H1 (cell line): ENCODE measurements around the gene ITPRIPL2. TPM values are rescaled to one million over a fixed set of nuclear protein-coding genes. Genes with fewer than 3 reads are reported as not detected.

Source experiments
- CTCF ChIA-PET: fragments of 300-600 bp; sonication (Branson Sonifier 250); formaldehyde crosslinking; loops from one replicate; lab custom pipeline; 2021; ENCODE audit not compliant: partially characterized antibody; lab: Charles Lee
- POLR2A ChIA-PET: fragments of 300-600 bp; sonication (Branson Sonifier 250); formaldehyde crosslinking; loops from one replicate; lab custom pipeline; 2021; ENCODE audit warnings: inconsistent platforms; ENCODE audit not compliant: partially characterized antibody; lab: Charles Lee
- DNase-seq, 2 experiments: peaks; one replicate each; pipeline versions ENCODE4 v3.0.0 to v3.0.0-alpha.2; 2010 to 2022; ENCODE audit warnings: low spot score in 2 of 2, low read depth in 1 of 2, mixed read lengths in 1 of 2
- FAIRE-seq: peaks from 2 replicates; lab custom pipeline; 2011; peaks lifted over from hg19 to GRCh38; lab: Jason Lieb, UNC
- H2AFZ ChIP-seq: 2 replicates; pipeline ENCODE4 v1.8.1; 2012; ENCODE audit warnings: low read length, inconsistent platforms
- H2AK5ac ChIP-seq: 2 replicates; pipeline ENCODE4 v1.6.1; 2013; ENCODE audit warnings: low read depth, low read length
- H2BK120ac ChIP-seq: replicated peaks from 2 replicates; pipeline ENCODE3; 2013; ENCODE audit warnings: low read depth, low read length, inconsistent platforms
- H2BK12ac ChIP-seq: 2 replicates; pipeline ENCODE4 v1.6.1; 2013; ENCODE audit warnings: low read depth, low read length
- H2BK15ac ChIP-seq: 2 replicates; pipeline ENCODE4 v1.6.1; 2013; ENCODE audit warnings: low read length
- H2BK20ac ChIP-seq: 2 replicates; pipeline ENCODE4 v1.6.1; 2013; ENCODE audit warnings: low read length
- H2BK5ac ChIP-seq: 2 replicates; pipeline ENCODE4 v1.6.1; 2013; ENCODE audit warnings: low read depth, low read length
- H3K14ac ChIP-seq: 2 replicates; pipeline ENCODE4 v1.6.1; 2013; ENCODE audit warnings: inconsistent platforms; ENCODE audit not compliant: insufficient read length
- H3K18ac ChIP-seq: 2 replicates; pipeline ENCODE4 v1.6.1; 2013; ENCODE audit warnings: low read length; ENCODE audit errors: extremely low read depth
- H3K23ac ChIP-seq: 2 replicates; pipeline ENCODE4 v1.6.1; 2013; ENCODE audit warnings: inconsistent platforms; ENCODE audit not compliant: insufficient read length
- H3K23me2 ChIP-seq: 2 replicates; pipeline ENCODE4 v1.6.1; 2013; ENCODE audit warnings: low read depth, low read length
- H3K27ac ChIP-seq: 2 replicates; pipeline ENCODE4 v1.6.1; 2011; ENCODE audit warnings: low read depth, low read length, inconsistent platforms
- H3K27me3 ChIP-seq, 4 experiments: replicated peaks in 1 of 4; 1 replicate in 1 of 4; 2 replicates in 3 of 4; pipeline versions ENCODE4 v1.6.1 to v1.8.1; 2011 to 2013; ENCODE audit warnings: low read length in 3 of 4, mild to moderate bottlenecking in 3 of 4, inconsistent platforms in 2 of 4, mixed read lengths in 2 of 4, moderate library complexity in 1 of 4; ENCODE audit not compliant: control insufficient read depth in 3 of 4, insufficient read depth in 3 of 4; ENCODE audit errors: extremely low read depth in 1 of 4
- H3K36me3 ChIP-seq, 4 experiments: 2 replicates each; pipeline versions ENCODE4 v1.6.1 to v1.8.1; 2011 to 2013; ENCODE audit warnings: mild to moderate bottlenecking in 4 of 4, low read length in 3 of 4, moderate library complexity in 2 of 4, control low read depth in 1 of 4, inconsistent platforms in 1 of 4; ENCODE audit not compliant: insufficient read depth in 4 of 4, control insufficient read depth in 2 of 4
- H3K4ac ChIP-seq: replicated peaks from 2 replicates; pipeline ENCODE3; 2013; ENCODE audit warnings: low read length, low read depth, mixed read lengths, inconsistent platforms; ENCODE audit not compliant: insufficient read length
- H3K4me1 ChIP-seq, 4 experiments: replicated peaks in 1 of 4; 1 replicate in 1 of 4; 2 replicates in 3 of 4; pipeline versions ENCODE4 v1.6.1 to v1.8.1; 2011 to 2013; ENCODE audit warnings: low read length in 3 of 4, inconsistent platforms in 2 of 4, mixed read lengths in 1 of 4; ENCODE audit not compliant: insufficient read depth in 4 of 4, control insufficient read depth in 3 of 4
- H3K4me2 ChIP-seq, 2 experiments: 2 replicates each; pipeline versions ENCODE4 v1.6.1 to v1.8.1; 2011 to 2013; ENCODE audit warnings: low read depth in 2 of 2, low read length in 2 of 2, control low read depth in 1 of 2, inconsistent platforms in 1 of 2, mild to moderate bottlenecking in 1 of 2; ENCODE audit not compliant: insufficient read depth in 1 of 2
- H3K4me3 ChIP-seq, 4 experiments: fragments of 200-600, 300-600 bp in 1 of 4; sonication (generic), shearing (Covaris generic), sonication (Bioruptor Twin) in 1 of 4; 2 replicates each; pipeline versions ENCODE4 v1.5.1 to v1.8.1; 2011 to 2016; ENCODE audit warnings: low read length in 4 of 4, low read depth in 3 of 4, control low read depth in 2 of 4, inconsistent platforms in 2 of 4, mild to moderate bottlenecking in 2 of 4, mixed read lengths in 1 of 4, moderate library complexity in 1 of 4; ENCODE audit not compliant: insufficient read depth in 2 of 4; ENCODE audit errors: extremely low read depth in 1 of 4
- H3K56ac ChIP-seq: replicated peaks from 2 replicates; pipeline ENCODE3; 2013; ENCODE audit warnings: low read depth, mild to moderate bottlenecking, mixed read lengths, low read length, inconsistent platforms; ENCODE audit not compliant: insufficient read length
- H3K79me1 ChIP-seq: 2 replicates; pipeline ENCODE4 v1.6.1; 2013; ENCODE audit warnings: low read depth, low read length, control low read depth
- H3K79me2 ChIP-seq, 2 experiments: 2 replicates each; pipeline versions ENCODE4 v1.6.1 to v1.8.1; 2012 to 2013; ENCODE audit warnings: low read length in 2 of 2, mild to moderate bottlenecking in 2 of 2, inconsistent platforms in 1 of 2; ENCODE audit not compliant: insufficient read depth in 2 of 2, control insufficient read depth in 1 of 2
- H3K9ac ChIP-seq, 4 experiments: replicated peaks in 1 of 4; 1 replicate in 1 of 4; 2 replicates in 3 of 4; pipeline versions ENCODE4 v1.6.1 to v1.8.1; 2011 to 2013; ENCODE audit warnings: low read depth in 3 of 4, low read length in 3 of 4, control low read depth in 2 of 4, mild to moderate bottlenecking in 2 of 4, moderate library complexity in 2 of 4, inconsistent platforms in 1 of 4; ENCODE audit errors: extremely low read depth in 1 of 4
- H3K9me3 ChIP-seq, 2 experiments: 2 replicates each; pipeline versions ENCODE4 v1.6.1 to v1.8.1; 2012 to 2013; ENCODE audit warnings: mild to moderate bottlenecking in 2 of 2, moderate library complexity in 2 of 2, control low read depth in 1 of 2, inconsistent platforms in 1 of 2, low read depth in 1 of 2, low read length in 1 of 2, mixed read lengths in 1 of 2; ENCODE audit not compliant: insufficient read depth in 2 of 2
- H4K20me1 ChIP-seq, 2 experiments: replicated peaks in 1 of 2; 2 replicates each; pipeline versions ENCODE3 to v1.8.1; 2011 to 2013; ENCODE audit warnings: inconsistent platforms in 2 of 2, low read length in 2 of 2, mild to moderate bottlenecking in 1 of 2; ENCODE audit not compliant: insufficient read depth in 2 of 2, control insufficient read depth in 1 of 2
- H4K5ac ChIP-seq: 2 replicates; pipeline ENCODE4 v1.6.1; 2013; ENCODE audit warnings: low read length, low read depth, mixed read lengths, inconsistent platforms; ENCODE audit not compliant: insufficient read length
- H4K8ac ChIP-seq: 2 replicates; pipeline ENCODE4 v1.8.0; 2013; ENCODE audit warnings: mild to moderate bottlenecking, moderate library complexity, low read length, inconsistent platforms; ENCODE audit not compliant: insufficient read depth; ENCODE audit errors: extremely low read depth
- H4K91ac ChIP-seq: replicated peaks from 2 replicates; pipeline ENCODE3; 2013; ENCODE audit warnings: low read length, mixed read lengths, inconsistent platforms; ENCODE audit not compliant: insufficient read length
- CBX5 ChIP-seq: fragments of 300-800, 300-1000 bp; sonication (generic); IDR thresholded peaks from 2 replicates; pipeline ENCODE4 v1.7.1; 2016; ENCODE audit warnings: antibody characterized with exemption, low read length, low read depth
- JUN ChIP-seq: IDR thresholded peaks from 2 replicates; pipeline ENCODE4 v1.6.1; 2011; ENCODE audit warnings: low read depth, mild to moderate bottlenecking, improper control_type of control experiment, low read length
- POLR2A ChIP-seq, 2 experiments: IDR thresholded peaks; 1 replicate in 1 of 2; 2 replicates in 1 of 2; pipeline ENCODE4 v1.6.1; 2011; ENCODE audit warnings: low read depth in 2 of 2, low read length in 2 of 2, mild to moderate bottlenecking in 2 of 2; ENCODE audit errors: control extremely low read depth in 1 of 2
- POU5F1 ChIP-seq: IDR thresholded peaks from 2 replicates; pipeline ENCODE4 v1.6.1; 2011; ENCODE audit warnings: low read depth, mild to moderate bottlenecking, low read length, moderate library complexity
- RXRA ChIP-seq: IDR thresholded peaks from 2 replicates; pipeline ENCODE4 v1.6.1; 2011; ENCODE audit warnings: low read depth, mild to moderate bottlenecking, low read length, moderate library complexity; ENCODE audit not compliant: insufficient read depth
- SIX5 ChIP-seq: IDR thresholded peaks from 2 replicates; pipeline ENCODE4 v1.6.1; 2011; ENCODE audit warnings: mild to moderate bottlenecking, low read depth, low read length
- SRF ChIP-seq: IDR thresholded peaks from 2 replicates; pipeline ENCODE4 v1.6.1; 2011; ENCODE audit warnings: mild to moderate bottlenecking, low read depth, low read length, moderate library complexity
- YY1 ChIP-seq: IDR thresholded peaks from 2 replicates; pipeline ENCODE4 v1.6.1; 2011; ENCODE audit warnings: low read depth, mild to moderate bottlenecking, low read length
- WGBS, 2 experiments: shearing (Covaris generic) in 1 of 2; methylation state at CpG; one replicate each; pipeline versions ENCODE4 v1.1.6 to v1.1.7; 2013 to 2015; ENCODE audit warnings: low lambda C conversion rate in 2 of 2, mixed read lengths in 2 of 2, inconsistent platforms in 1 of 2, low coverage in 1 of 2, missing lambda C conversion rate in 1 of 2; ENCODE audit not compliant: insufficient replicate concordance in 2 of 2, insufficient coverage in 1 of 2, insufficient read length in 1 of 2; ENCODE audit errors: extremely low coverage in 1 of 2, missing lambda C conversion rate in 1 of 2; 5-methylcytosine and 5-hydroxymethylcytosine counted together
- polyA plus RNA-seq, 7 experiments: library from polyadenylated mRNA; depleted of rRNA in 3 of 7; stranded (reverse) in 5 of 7; unstranded in 2 of 7; fragments of >200 nt in 5 of 7; fragments of 200-250 nt in 2 of 7; gene quantifications; 1 replicate in 5 of 7; 2 replicates in 1 of 7; 4 replicates in 1 of 7; pipeline versions ENCODE4 v1.2.1 to v1.2.3, GENCODE V29; 2011 to 2013; ENCODE audit warnings: missing spikeins in 2 of 7, mixed read lengths in 2 of 7
- total RNA-seq: library from RNA; stranded (reverse); fragmentation: NEBNext Ultra II Directional; extraction: Animal tissue kit (Norgen Biotek cat#: 25700); gene quantifications from 2 replicates; pipeline ENCODE4 v1.2.1, GENCODE V29; 2021
- TF ChIP-seq, protein P1 (sequence below), 3 experiments: IDR thresholded peaks; 1 replicate in 2 of 3; 2 replicates in 1 of 3; pipeline versions ENCODE4 v1.5.1 to v1.6.1; 2011; ENCODE audit warnings: low read length in 3 of 3, mild to moderate bottlenecking in 3 of 3, inconsistent platforms in 2 of 3, low read depth in 1 of 3, moderate library complexity in 1 of 3; ENCODE audit not compliant: insufficient read depth in 1 of 3; ENCODE audit errors: control extremely low read depth in 1 of 3

ITPRIPL2 gene
- total and polyA plus RNA-seq, 2 of the 8 experiments (the other 6 are each of a cell fraction or from before 2014, with no cell fraction given): 1.1 to 3.4 TPM

DNA sequence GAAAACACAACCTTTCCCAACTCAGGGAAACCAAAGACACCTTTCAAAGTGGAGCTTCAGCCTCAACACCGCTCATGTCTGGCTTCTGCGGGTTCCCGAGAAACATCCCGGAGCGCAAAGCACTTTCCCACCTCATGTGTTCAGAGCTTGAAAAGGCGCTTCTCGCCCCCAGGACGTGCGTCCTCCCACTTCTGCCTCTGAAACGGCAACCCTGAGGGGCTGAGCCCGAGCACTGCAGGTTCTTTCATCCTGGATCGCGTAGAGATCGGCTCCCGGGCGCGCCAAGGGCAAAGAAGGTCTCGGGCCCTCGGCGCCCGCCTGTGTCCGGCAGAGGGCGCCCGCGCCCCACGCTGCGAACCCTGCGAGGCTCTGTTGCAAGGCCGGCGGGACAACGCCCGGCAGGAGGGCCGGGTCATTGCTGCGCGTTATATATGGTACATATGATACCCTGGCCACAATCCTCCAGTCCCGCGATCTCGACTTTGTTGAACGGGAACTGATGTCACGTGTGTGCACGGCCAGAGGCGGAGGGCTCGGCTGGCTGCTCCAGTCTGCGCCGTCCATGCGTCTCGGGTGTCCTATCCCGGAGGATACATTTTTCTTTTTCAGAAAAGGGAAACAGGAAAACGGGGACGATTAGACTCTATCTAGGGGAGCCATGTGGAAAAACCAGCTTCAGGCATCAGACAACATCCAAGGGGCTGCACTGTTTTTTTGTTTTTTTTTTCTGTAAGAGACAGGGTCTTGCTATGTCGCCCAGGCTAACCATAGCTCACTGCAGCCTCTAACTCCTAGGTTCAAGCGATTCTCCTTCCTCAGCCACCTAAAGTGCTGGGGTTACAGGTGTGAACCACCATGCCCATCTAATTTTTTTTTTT is 27.2 kb upstream of the ITPRIPL2 start:
- no peak overlapping the region for H4K5ac ChIP-seq
- H4K20me1 ChIP-seq: no peaks in the 10 kb centered on the region
- ChIA-PET POLR2A (interaction anchor here (0.8 to 2.1 kb wide), 3 partner anchors 8 to 12 kb away, joined by 3 to 5 read pairs (median 3); no protein-coding TSS in a partner anchor), CTCF (interaction anchor here (0.6 to 4.2 kb wide), 41 partner anchors 8 to 1947 kb away, joined by 3 to 42 read pairs (median 4); partner anchors contain the start of gene ITPRIPL2)
- no peak overlapping the region for H3K27ac ChIP-seq
- H2BK12ac ChIP-seq: no peak overlapping the region
- no peak overlapping the region for H2BK120ac ChIP-seq
- H4K8ac ChIP-seq: peak overlapping the region; percentile 87; the same call in 1 of the 2 replicates
- H3K79me1 ChIP-seq: no peaks in the 10 kb centered on the region
- H2BK15ac ChIP-seq: no peak overlapping the region
- H3K27me3 ChIP-seq: peaks cover 0 to 10% (median 7%) of the 10 kb centered on the region in 4 experiments; a peak in 5 of 7 replicates
- H2AFZ ChIP-seq: peak overlapping the region; percentile 95
- no peak overlapping the region for H3K14ac ChIP-seq
- H3K18ac ChIP-seq: peak overlapping the region; percentile 68
- H3K9ac ChIP-seq: no peak overlapping the region
- no peak for FAIRE-seq
- peak overlapping the region; percentile 8 to 81; a peak in 3 of 4 replicates for H3K4me2 ChIP-seq
- H3K79me2 ChIP-seq: no peaks in the 10 kb centered on the region
- peak overlapping the region; percentile 65 for H4K91ac ChIP-seq
- H3K4me1 ChIP-seq: no peaks in the 10 kb centered on the region; a peak in 1 of 7 replicates
- no peaks in the 10 kb centered on the region for H3K9me3 ChIP-seq
- no peak overlapping the region for H3K23ac ChIP-seq
- peak overlapping the region in 3 of 4 experiments; percentile 28 to 53 (median 42); a peak in 5 of 8 replicates for H3K4me3 ChIP-seq
- H3K56ac ChIP-seq: no peak overlapping the region
- H3K23me2 ChIP-seq: no peaks in the 10 kb centered on the region; the same call in 1 of the 2 replicates
- no peak overlapping the region for H2BK20ac ChIP-seq
- DNase-seq: peak; percentile 58 to 96
- H2AK5ac ChIP-seq: no peak overlapping the region
- H3K36me3 ChIP-seq: no peaks in the 10 kb centered on the region; a peak in 3 of 8 replicates
- WGBS, 2 experiments: 21% methylated on average over 52 of the region's 52 CpGs; no CpG with 5 or more reads in 1 of the 2 experiments
- no peak overlapping the region for H3K4ac ChIP-seq
- H2BK5ac ChIP-seq: no peak overlapping the region
- TF ChIP-seq YY1 (no peak), POLR2A (IDR thresholded peaks at IDR 0.05; ENCODE audit: control extremely low read depth in 1 of 2, low read depth in 2 of 2, low read length in 2 of 2) (no peak), SRF (no peak), RXRA (no peak), CBX5 (no peak), JUN (no peak), SIX5 (no peak), POU5F1 (no peak)
- TF ChIP-seq, protein P1, sequence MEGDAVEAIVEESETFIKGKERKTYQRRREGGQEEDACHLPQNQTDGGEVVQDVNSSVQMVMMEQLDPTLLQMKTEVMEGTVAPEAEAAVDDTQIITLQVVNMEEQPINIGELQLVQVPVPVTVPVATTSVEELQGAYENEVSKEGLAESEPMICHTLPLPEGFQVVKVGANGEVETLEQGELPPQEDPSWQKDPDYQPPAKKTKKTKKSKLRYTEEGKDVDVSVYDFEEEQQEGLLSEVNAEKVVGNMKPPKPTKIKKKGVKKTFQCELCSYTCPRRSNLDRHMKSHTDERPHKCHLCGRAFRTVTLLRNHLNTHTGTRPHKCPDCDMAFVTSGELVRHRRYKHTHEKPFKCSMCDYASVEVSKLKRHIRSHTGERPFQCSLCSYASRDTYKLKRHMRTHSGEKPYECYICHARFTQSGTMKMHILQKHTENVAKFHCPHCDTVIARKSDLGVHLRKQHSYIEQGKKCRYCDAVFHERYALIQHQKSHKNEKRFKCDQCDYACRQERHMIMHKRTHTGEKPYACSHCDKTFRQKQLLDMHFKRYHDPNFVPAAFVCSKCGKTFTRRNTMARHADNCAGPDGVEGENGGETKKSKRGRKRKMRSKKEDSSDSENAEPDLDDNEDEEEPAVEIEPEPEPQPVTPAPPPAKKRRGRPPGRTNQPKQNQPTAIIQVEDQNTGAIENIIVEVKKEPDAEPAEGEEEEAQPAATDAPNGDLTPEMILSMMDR (IDR thresholded peaks at IDR 0.05; ENCODE audit: control extremely low read depth in 1 of 3, insufficient read depth in 1 of 3, low read depth in 1 of 3, low read length in 3 of 3): peak; percentile 79 to 96 (median 88)
